ENCODE data around the gene TTC28.
"Not testable (repeated sequence)": the region's sequence is repeated elsewhere in the genome, so short reads cannot be mapped to it uniquely, and the experiment has no call there.

The TTC28 gene

DNA sequence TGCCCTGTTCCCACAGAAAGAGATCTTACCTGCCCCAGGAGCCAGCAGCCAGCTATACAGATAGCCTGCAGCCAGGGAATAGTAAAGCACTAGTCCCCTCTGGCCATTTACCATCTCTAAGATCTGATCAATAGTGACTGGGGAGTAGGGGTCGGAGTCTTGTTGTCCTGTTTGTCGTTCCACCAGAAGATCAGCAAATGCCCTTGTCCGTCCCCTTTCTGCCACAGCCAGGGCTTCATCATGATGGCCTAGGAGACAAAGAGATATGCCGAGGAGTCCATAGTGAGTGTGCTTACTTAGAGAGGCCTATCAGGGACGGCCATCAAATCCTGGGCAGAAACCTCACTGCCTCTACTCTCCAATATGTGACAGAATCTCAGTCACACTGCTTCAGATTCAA, 583.5 kb downstream of the TTC28 start:
- no peak for DNase-seq (ENCODE audit: low spot score)

DNA sequence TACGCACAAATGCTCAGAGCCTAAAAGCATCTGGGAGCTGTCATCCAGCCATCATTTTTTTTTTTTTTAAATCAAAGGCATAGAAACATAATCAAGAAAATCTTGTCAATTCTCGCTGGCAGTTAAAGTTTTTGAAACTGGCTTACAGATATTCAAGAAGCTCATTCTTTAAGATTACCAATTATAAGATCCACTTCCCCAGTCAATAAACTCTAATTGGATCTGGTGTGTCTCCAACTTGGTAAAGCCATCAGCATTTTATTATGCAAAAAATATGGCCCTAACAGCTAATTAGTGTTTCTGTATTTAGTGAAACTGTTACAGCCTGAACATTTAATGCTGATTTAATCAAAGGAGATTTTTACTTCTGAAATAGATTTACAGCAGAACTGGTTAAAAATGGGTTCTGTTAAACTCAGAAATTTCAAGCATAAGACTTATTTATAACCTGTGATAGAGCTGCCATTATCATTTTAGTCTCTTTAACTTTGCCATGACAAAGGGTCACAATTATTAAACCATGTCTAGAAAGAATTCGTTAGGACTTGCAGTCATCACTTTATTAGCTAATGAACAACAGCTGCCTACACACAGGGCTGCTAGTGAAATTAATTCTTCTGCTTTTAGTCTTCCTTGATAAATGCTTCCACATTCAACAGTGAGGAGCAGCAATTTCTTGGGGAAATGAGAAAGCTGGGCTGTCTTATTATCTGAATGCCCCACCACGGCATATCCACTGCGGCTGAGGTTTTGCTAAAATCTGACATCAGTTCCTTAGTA, 584.1 kb downstream of the TTC28 start:
- no peak for DNase-seq (ENCODE audit: low spot score)

DNA sequence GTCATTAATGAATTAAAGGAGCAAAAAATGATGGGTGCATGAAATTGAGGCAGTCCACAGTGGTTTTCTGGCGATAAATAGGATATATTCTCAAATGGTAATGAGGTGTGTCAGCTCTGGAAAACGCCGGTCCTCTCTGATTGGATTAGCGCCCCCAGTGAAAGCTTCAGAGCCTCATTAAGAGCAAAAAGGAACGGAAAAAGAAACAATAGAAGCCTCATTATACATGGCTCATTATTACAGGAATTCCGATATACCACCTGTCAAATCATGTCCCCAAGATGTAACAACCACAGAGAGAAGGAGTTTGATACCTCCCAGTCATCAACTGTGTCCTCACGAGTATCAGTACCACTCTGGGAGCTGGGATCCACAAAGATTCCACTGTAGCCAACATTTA, 584.9 kb downstream of the TTC28 start:
- DNase-seq (ENCODE audit: low spot score), result no peak

- no peak for DNase-seq (ENCODE audit: low spot score)
Measured at GRCh38 chr22:28093711-28094110, 585.9 kb downstream of the TTC28 start.

DNA sequence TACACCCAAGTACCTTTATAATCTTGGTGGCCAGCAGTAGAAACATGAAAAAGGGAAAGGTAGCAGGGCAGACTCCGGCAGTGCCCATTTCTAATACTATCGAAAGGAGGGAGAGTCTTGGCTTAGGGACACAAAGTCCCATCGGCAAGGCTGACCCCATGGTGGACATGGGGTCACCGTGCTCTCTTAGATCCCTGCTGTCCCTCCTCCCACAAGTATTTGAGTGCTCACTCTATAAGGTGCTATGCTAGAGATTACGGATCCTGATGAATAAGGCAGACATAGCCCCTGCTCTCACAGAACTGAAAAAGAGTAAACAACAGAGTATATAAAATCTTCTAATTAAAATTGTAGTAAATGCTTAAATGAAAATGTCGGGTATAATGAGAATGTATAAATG, 588.2 kb downstream of the TTC28 start:
- no peak for DNase-seq (ENCODE audit: low spot score)

- not testable (repeated sequence) for DNase-seq (ENCODE audit: low spot score)
Measured at GRCh38 chr22:28089541-28089940, 590.1 kb downstream of the TTC28 start.

DNA sequence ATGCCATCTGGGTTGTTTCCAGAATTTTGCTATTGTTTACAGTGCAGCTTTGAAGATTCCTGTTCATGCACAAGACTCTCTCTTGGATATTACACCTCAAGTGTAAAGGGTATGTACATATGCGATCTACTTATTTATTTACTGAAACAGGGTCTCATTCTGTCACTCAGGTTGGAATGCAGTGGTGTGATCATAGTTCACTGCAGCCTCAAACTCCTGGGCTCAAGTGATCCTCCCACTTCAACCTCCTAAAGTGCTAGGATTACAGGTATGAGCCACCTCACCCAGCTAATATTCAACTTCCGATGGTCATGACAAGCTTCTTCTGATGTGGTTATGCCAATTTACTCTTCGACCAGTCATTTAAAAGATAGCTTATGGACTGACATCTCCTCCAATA, 602.5 kb downstream of the TTC28 start:
- DNase-seq (ENCODE audit: low spot score), result no peak

- no peak for DNase-seq (ENCODE audit: low spot score)
Measured at GRCh38 chr22:28075358-28075981, 604.2 kb downstream of the TTC28 start.

DNA sequence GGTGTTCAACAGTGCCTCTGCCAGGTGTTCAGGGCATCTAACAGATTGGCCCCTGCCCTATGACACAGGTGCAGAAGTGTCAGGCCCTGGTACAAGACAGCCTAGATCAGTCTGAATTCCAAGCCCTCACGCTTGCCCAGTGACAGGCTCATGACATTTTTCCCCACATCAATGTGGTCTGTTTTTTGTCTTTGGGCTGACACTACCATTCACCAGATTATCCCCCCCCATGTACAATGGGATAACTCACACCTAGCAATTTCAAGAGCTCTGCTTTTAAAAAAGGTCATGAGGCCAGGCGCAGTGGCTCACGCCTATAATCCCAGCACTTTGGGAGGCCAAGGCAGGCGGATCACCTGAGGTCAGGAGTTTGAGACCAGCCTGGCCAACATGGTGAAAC, 605.1 kb downstream of the TTC28 start:
- no peak for DNase-seq (ENCODE audit: low spot score)

- DNase-seq (ENCODE audit: low spot score), result no peak
Measured at GRCh38 chr22:28072066-28072465, 607.6 kb downstream of the TTC28 start.

GRCh38 chr22:28068826-28069225, 610.8 kb downstream of the TTC28 start:
- no peak for DNase-seq (ENCODE audit: low spot score)

DNA sequence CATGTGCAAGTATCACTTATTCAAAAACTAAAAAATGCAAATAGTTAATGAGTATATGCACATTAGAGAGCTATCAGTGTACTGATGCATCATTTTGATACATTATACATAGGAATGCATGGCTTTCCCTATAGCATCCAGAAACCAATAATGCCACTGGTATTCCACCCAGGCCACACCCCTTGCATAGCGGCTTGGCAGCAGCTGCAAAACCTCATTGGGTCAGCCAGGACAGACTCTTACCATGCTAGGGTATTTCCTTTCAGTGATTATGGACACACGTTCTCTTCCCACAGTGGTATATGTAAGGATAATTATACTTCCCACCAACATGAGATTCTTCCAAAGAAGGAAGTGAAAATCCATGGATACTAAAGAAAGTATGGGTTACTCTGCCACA, 614.7 kb downstream of the TTC28 start:
- DNase-seq (ENCODE audit: low spot score), result no peak

GRCh38 chr22:28063656-28064055, 616.0 kb downstream of the TTC28 start:
- no peak for DNase-seq (ENCODE audit: low spot score)

GRCh38 chr22:28060594-28060993, 619.0 kb downstream of the TTC28 start:
- not testable (repeated sequence) for DNase-seq (ENCODE audit: low spot score)

DNA sequence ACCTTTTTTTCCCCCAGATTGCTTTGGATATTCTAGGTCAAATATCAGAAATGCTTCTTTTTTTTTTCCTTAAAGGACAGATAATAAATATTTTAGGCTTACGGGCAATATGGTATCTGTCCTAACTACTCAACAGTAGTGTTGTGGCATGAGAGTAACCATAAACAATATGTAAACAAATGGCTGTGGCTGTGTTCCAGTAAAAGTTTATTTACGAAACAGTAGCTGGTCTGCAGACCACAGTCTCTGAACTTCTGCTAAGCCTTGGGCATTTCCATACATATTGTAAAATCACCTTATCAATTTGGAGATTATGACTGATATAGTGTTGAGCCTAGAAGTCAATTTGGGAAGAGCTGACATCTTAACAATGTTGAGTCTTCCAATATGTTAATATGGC, 621.6 kb downstream of the TTC28 start:
- no peak for DNase-seq (ENCODE audit: low spot score)

DNA sequence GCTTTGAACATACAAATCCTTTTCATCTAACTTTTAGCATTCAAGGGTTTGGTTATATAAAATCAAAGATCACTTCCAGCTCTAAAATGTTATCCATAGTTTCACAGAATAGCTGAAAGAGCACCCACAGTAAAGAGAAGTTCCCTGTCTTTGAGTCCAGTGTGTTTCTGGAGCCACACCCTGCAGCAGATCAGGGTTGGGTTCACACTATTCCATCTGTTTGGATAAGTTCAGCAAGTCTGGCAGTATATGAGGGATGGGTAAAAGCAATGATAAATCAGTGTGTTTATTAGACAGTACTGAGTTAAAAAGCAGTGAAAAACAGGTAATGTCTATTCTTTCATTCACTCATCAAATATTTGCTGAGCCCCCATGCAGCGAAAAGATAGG, 624.8 kb downstream of the TTC28 start:
- DNase-seq (ENCODE audit: low spot score), result no peak

- no peak for DNase-seq (ENCODE audit: low spot score)
Measured at GRCh38 chr22:28053896-28054818, 625.5 kb downstream of the TTC28 start.

- no peak for DNase-seq (ENCODE audit: low spot score)
Measured at GRCh38 chr22:28052825-28053269, 626.8 kb downstream of the TTC28 start.

- DNase-seq (ENCODE audit: low spot score), result no peak
Measured at GRCh38 chr22:28051787-28052356, 627.8 kb downstream of the TTC28 start.

DNA sequence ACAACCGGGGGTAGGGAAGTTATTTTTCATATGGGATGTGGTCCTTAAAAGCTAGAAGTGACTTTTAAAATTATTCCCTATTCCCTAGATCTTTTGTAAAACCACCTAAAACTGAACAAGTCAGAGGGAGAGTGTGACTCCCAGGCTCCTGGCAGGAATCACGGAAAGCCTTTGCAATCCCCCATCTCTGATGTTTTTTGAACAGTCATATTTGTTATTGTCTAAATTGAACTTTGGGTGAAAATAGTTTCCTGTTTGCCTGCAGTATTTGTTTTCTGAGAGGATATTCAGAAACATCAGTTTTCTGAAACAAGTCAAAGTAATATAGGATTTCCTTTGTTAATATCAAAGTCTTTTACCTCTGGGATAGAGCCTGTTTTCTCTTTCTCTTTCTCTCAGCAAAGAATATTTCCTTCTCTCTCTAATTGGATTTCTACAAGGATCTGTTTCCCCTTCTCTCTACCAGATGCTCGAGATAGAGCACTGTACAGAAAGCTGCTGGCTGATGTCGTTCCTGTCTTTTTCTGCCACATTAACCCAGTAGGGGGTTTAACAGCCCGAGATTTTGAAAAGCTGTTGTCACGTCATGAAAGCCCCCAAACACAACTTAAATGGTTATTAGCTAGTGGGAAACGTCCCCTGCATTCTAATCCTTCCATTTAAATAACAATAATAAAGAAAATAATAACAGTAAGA, 628.4 kb downstream of the TTC28 start:
- no peak for DNase-seq (ENCODE audit: low spot score)

- no peak for DNase-seq (ENCODE audit: low spot score)
Measured at GRCh38 chr22:28048529-28048928, 631.1 kb downstream of the TTC28 start.

- no peak for DNase-seq (ENCODE audit: low spot score)
Measured at GRCh38 chr22:28047740-28048139, 631.9 kb downstream of the TTC28 start.

Measured in CD4-positive, alpha-beta T cell treated with Interleukin-6 at 100 ng/mL for 8 hours (primary cell).